Lower leg skin (tissue), 3 donors: Measurements from ENCODE around the gene DOCK9.

Source experiments
- CTCF ChIP-seq, 3 donors: fragments of 450-650 bp; IDR thresholded peaks; one replicate each; pipeline ENCODE4 v1.5.1; 2016; ENCODE audit warnings: antibody characterized with exemption in 3 of 3, mild to moderate bottlenecking in 3 of 3, moderate library complexity in 2 of 3
- POLR2A ChIP-seq, 2 donors: fragments of 450-650 bp; IDR thresholded peaks; one replicate each; pipeline ENCODE4 v1.6.1; 2016 to 2017; ENCODE audit warnings: antibody characterized with exemption in 2 of 2, mild to moderate bottlenecking in 1 of 2, moderate library complexity in 1 of 2

DNA sequence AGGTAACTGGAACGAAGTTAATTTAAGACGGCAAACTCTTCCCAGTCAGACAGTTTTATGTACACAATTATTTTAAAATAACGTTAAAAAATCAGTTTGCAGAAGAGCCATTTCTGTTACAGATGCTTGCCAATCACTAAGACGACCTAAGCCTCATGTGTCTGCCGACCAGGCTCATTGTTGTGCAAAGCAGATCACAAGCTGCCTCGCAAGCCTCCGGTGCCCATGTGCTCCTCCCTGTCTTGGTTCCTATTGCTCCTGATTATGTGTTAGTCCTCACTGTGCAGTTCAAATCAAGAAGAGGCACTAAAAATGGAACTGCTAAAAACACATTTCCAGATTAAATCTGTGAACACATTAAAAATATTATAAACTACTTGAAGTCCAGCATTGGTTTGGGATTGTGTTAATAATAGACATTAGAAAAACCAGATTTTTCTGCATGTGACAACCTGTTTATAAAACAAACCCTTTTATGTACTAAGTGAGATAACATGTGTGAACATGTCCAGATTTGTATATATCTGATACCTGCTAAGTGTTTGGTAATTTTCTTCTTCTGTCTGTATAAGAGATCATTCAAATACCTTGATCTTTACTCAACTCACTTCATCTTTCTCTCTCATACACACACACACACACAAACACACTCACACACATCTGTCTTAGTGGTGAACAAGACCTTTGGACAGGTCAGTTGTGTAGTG lies 143.5 kb downstream of the DOCK9 start:
- no peak for TF ChIP-seq CTCF (IDR thresholded peaks at IDR 0.05)
- no peak for TF ChIP-seq POLR2A (IDR thresholded peaks at IDR 0.05)
